GM18519 (cell line): Measurements from ENCODE around the gene MSRB1.
"Not testable (repeated sequence)": the region's sequence is repeated elsewhere in the genome, so short reads cannot be mapped to it uniquely, and the experiment has no call there.

Experiments
- ATAC-seq: cut with Tn5 transposase; IDR thresholded peaks from one replicate; pipeline ENCODE4 v1.9.1; 2021; ENCODE audit warnings: mild to moderate bottlenecking, moderate library complexity; ENCODE audit not compliant: unreplicated experiment, low FRiP score

The MSRB1 gene

GRCh38 chr16:1903845-1904840, 38.9 kb downstream of the MSRB1 start:
- ATAC-seq = no peak

GRCh38 chr16:1903220-1903574, 39.8 kb downstream of the MSRB1 start:
- ATAC-seq = no peak

DNA sequence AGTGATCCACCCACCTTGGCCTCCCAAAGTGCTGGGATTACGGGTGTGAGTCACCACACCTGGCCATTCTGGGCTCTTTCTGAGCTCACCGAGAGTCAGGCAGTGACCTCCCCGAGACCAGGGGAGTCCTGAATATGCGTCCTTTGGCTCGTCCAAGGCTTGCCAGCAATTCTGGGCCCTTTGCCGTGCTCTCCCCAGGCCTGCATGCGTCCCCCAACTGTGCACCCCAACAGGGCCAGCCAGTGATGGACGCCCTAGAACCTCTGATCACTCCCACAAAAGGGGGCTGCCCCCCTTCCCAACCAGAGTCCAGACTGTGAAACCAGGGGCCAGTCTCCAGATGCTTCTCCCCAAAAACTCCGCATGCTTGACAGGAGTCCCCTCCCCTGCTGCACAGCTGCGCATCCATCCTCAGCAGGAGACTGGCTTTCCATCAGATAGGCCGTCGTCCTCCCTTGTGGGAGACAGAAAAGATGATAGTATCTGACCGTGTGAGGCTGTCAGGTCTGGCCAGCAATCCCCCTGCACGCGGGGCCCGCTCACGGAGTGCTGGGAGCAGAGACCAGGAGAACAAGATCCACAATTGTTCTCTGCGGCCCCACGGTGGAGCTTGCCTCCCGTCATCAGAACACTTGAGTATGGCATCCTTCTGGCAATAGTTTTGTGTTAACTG, 40.3 kb downstream of the MSRB1 start:
- ATAC-seq = no peak

- no peak for ATAC-seq
Observed at GRCh38 chr16:1900452-1900774, 42.6 kb downstream of the MSRB1 start.

GRCh38 chr16:1899641-1900451, 43.2 kb downstream of the MSRB1 start:
- no peak for ATAC-seq

DNA sequence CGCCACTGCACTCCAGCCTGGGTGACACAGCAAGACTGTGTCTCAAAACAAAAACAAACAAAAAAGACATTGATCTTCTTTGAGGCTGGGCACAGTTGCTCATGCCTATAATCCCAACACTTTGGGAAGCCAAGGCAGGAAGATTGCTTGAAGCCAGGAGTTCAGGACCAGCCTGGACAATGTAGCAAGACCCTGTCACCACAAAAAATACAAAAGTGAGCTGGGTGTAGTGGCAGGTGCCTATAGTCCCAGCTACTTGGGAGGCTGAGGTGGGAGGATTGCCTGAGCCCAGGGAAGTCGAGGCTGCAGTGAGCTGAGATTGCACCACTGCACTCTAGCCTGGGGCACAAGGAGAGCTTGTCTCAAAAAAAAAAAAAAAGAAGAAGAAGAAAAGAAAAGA, 45.3 kb downstream of the MSRB1 start:
- ATAC-seq = not testable (repeated sequence)

- ATAC-seq = no peak
Observed at GRCh38 chr16:1895949-1896675, 46.9 kb downstream of the MSRB1 start.

- ATAC-seq = no peak
Observed at GRCh38 chr16:1895068-1895467, 47.9 kb downstream of the MSRB1 start.

GRCh38 chr16:1890708-1891050, 52.3 kb downstream of the MSRB1 start:
- no peak for ATAC-seq

GRCh38 chr16:1890024-1890707, 52.8 kb downstream of the MSRB1 start:
- ATAC-seq = no peak
